ENCODE measurements around the gene PTH1R.

Gene PTH1R

DNA sequence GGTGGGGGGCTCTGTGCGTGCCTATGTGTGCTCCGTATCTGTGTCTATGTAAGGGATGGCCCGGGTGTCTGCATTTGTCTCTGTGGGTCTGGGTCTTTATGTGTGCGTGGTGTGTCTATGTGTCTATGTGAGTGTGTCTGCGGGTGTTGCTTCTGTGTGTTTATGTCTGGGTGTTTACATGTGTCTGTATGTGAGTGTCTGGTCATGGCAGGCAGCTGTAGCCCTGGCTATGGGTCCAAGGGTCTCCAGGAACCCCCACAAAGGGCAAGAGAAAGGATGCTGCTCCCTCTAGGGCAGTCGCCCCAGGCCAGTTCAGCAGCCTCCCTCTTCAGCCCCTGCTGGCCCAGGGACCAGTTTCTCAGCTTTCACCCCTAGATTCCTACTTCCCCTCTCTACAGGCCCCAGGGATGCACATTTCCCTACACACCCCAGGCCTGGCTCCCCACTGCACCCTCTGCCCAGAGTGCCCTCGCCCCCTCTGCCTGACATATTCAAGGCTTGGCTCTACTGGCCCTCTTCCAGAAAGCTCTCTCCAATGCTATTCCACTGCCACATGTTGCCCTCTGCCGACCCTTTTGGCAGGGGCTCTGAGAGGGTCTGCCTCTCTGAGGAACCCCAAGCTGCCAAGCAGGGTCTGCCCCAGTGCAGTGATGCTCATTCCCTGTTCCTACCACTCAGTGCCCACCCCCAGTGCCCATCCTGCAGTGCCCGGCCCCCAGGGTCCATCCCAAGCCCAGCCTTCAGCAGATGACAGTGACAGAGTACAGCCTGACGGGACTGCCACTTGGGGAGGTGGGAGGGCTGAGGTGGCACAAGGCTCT is 13.2 kb upstream of the PTH1R start:
- DNase-seq = no peak

DNA sequence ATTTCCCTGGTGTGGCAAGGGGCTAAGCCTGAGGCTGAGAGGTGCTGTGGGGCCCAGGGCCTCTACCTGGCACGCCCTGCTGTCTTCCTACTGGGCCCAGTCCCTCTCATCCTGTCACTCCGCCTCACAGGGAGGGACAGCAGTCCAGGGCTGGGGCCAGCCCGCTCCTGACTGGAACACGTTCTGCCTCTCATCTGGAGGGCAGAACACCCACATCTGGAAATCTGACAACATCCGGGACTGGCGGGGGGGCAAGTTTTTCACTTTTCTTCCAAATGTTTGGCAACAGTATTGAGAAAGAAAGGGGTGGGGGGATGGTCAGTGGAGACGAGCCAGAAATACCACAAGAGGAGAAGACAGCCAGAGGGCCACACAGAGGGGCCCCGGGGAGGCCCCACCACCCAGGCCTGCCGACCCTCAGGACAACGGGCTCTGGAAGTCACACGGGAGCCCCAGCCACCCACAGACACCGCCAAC is 12.5 kb upstream of the PTH1R start:
- no peak for DNase-seq

GRCh38 chr3:46865546-46865945 is 12.0 kb upstream of the PTH1R start:
- DNase-seq = no peak

DNA sequence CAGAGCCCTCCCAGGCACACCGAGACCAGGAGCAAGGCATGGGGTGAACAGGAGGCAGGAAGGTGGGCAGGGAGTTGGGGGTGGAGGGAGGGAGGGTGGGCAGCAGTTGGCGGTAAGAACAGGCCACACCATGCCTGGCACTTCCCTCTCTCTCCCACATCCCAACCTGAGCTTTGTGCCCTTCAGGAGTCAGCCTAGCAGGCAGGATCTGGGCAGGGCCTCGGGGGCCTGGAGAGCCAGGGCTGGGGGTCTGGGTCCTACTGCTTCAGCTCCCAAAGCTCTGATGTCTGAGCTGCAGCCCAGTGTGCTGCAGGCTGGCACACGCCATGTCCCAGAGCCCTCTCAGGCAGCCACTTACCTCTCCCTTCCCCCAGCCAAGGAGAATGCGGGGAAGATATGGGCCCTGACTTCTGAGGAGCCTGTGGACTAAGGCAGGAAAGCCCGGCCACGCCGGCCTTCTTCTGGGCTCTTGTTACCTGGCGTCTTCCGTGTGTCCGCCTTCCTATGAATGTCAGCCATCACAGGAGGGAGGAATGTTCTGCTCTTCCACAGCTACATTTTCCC is 11.4 kb upstream of the PTH1R start:
- no peak for DNase-seq

DNA sequence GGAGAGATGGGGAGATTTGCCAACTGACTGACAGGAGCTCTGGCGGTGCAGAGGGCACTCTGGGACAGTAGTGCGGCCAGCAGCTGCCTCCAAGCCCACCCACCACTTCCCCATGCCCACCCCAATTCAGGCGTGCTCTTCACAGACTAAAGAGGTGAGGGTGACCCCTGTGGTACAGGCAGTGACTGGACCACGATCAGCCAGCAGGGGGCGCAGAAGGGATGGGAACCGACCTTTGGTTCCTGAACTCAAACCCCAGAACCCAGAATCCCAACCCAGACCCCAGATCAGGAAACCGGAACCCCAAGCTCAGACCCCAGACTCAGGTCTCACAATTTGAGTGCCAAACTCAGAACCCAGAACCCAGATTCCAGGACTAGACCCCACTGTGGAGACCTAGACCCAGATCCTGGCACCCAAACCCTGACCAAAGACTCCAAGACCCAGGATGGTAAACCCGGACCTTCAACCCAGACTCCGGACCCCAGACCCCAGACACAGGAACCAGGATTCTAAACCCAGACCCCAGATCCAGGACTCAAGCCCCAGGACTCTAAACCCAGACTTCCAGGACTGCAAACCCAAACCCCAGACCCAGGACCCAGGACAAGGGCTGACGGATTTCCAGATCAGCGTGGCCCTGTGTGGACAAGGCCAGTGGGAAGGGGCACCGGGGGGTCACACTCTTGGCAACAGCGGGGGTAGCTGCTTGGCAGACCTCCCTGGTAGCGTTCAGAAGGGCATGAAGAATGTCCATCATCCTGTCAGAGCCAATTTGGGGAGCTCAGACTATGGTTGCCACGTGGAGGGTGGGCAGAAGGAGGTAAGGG is 10.6 kb upstream of the PTH1R start:
- DNase-seq = peak; percentile 96

DNA sequence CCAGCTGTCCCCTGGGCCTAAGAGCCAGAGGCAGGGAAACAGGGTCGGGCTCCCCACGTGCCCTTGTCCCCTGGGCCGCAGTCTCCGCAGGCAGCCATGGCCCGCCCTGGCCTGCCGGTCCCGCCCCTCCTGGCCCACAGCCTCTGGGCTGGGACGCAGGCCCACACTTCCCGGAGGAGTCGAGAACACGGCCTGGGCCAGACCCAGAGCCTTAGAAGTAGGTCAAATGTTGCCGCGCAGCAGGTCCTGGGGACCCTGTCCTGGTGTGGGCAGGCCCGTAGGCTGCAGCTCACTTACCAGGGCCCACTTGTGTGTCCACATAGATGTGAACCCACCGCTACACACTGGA is 10.0 kb upstream of the PTH1R start:
- DNase-seq = no peak

DNA sequence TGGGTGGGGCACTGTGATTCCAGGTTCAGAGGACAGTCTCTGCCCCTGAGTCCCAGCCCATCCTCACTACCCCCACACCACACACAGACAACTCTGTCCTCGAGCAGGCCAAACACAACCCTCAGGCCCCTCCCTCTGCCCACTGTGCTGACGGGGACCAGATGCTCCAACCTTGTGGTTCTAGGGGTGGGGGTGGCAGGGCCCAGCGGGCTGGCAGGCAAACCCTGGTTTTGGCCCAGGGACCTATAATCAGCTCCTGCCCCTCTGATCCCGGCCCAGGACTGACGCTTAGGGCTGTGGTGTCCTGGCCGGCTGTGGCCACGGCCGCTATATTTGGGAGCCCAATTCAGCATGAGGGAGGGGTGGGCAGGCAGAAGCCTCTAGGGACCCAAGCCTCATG is 9.2 kb upstream of the PTH1R start:
- DNase-seq = no peak

DNA sequence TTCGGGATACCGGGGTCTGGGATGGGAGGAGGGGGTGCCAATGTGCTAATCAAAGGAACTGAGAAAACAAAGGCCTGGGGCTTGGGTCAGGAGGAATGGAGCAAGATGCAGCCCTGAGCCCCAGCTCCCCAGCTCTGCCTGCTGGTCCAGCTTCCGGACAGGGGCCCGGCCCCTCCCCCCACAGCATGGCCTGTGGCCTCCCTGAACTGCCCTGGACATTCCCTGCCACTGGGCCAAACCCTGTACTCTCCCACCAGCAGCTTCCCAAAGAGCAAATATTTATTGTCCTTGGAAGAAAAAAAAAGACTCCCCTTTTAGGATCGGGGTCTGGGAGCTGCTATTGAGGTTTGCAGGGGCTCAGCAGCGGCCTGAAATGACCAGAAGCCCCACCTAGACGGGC is 8.6 kb upstream of the PTH1R start:
- no peak for DNase-seq

DNA sequence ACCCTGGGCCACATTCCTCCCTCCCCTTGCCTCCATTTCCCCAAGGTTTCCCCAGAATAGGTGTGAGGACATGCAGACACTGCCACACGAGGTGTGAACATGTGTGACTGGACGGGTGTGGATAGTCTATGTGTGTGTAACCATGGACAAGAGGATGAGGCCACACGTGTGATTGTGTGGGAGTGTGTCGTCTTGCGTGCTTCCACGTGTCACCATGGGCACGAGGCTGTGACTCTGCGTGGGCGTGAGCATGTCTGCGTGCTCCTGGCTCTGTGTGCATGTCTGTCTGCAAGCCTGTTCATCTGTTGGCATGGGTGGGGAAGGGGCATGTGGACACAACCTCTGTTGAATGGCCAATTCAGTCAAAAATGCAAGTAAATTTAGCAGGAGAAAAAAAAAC is 8.1 kb upstream of the PTH1R start:
- DNase-seq = no peak

DNA sequence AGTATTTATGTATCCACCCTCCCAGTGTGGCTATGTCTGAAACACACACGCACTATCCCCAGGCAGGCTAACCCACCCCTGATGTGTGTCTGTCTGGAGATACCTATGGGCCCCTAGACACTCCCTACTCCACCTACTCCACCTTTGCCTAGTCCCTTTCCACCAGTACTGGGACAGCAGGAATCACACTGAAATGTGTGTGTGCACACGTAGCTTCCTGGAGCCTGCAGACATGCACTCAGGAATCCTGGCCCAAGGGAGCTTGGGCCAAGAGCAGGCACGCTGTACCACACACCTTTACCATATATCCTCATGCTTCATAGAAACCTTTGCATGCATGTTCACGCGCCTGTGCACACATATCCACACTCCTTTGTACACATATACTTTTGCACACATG is 6.9 kb upstream of the PTH1R start:
- no peak for DNase-seq

DNA sequence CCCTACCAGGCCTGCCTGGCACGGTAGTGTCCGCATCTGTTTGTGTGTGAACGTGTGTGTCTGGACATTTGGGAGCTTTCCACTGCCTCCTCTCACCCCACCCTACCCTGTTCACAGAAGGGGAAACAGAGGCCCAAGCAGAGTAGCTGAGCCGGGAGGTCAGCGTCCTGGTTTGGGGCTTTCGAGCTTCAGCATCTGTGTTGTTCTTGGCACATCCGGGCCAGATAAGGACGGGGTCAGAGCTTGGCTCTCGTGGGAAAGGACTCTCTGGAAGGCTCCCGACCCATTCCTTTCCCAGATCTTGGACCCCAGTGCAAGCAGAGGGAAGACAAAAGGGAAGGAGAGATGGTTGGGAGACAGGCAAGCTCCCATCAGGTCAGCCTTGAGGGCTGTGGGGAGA is 6.3 kb upstream of the PTH1R start:
- no peak for DNase-seq

- DNase-seq = no peak
These were observed 4.0 kb upstream of the PTH1R start for GRCh38 chr3:46873521-46873920.

DNA sequence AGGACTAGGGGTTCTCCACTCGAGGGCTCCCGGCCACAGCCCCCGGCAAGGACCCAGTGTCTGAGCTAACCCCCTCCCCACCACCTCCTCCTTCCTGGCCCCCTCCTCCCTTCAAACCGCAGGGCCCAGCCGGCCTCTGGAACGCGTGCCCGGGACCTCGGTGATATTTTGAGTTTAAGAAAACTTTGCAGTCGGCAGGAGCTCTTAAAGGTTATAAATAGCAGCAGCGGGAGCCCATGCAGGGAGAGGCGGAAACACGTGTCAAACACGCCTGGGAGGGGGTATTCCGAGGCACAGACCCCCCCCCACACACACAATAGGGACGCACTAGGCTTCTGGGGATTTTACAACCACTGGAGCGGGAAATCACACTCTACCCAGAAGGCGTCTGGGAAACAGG is 3.1 kb upstream of the PTH1R start:
- no peak for DNase-seq

- DNase-seq = no peak
These were observed 2.0 kb upstream of the PTH1R start for GRCh38 chr3:46875560-46875959.

GRCh38 chr3:46876313-46877300 is 914 bp upstream of the PTH1R start:
- no peak for DNase-seq

DNA sequence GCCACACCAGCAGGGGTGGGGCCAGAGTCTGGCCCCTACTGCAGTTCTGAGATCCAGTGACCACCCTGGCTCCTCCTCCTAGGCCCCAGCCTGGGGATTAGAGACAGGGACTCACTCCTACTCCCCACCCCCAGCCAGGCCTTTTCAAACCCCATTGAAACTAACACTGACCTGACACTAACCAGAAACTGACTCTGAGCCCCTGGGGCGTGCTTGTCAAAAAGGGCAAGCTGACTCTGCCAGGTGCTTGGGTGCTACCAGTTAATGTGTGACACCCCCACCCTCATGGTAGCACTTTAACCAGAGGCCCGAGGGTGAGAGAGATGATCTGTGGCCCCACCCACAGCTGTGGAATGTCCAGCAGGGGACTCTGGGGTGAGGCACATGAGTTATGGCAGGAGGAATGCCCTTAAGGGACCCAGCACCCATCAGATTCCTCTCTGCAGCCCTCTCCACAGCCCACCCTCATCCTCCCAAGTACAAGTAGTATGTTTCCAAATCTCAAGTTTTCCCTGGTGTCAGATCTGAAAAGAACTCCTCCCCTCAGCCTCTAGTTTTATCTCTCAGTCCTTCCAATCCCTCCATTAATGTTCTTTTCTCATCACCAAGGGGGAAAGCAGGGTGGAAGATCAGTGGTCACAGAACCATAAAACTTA is 1.4 kb downstream of the PTH1R start:
- DNase-seq = no peak

- no peak for DNase-seq
These were observed 3.5 kb downstream of the PTH1R start for GRCh38 chr3:46880884-46881595.

GRCh38 chr3:46881596-46882376 is 4.3 kb downstream of the PTH1R start:
- peak; percentile 42 for DNase-seq

- no peak for DNase-seq
These were observed 5.0 kb downstream of the PTH1R start for GRCh38 chr3:46882377-46883053.

All from stimulated activated CD8-positive, alpha-beta memory T cell treated with anti-CD3 and anti-CD28 coated beads, Interleukin-4, amount 100 ng/mL, for 48 hours (primary cell).